H9 (cell line): ENCODE measurements around the gene ZBTB45. TPM values are rescaled to one million over a fixed set of nuclear protein-coding genes. Genes with fewer than 3 reads are reported as not detected.
A peak's percentile ranks its signal among the peaks of the same experiment; 100 is the strongest.
"Not testable (repeated sequence)": the region's sequence is repeated elsewhere in the genome, so short reads cannot be mapped to it uniquely, and the experiment has no call there.

Experiments used
- DNase-seq: peaks from one replicate; pipeline ENCODE4 v3.0.0-alpha.2; 2017
- H2AFZ ChIP-seq: one replicate; pipeline ENCODE4 v1.6.1; 2013; ENCODE audit warnings: mild to moderate bottlenecking, low read length, control low read depth, moderate library complexity
- H2AK5ac ChIP-seq: 2 replicates; pipeline ENCODE4 v1.6.1; 2013; ENCODE audit warnings: low read length, control low read depth, mixed read lengths; ENCODE audit not compliant: insufficient read length
- H2BK120ac ChIP-seq: one replicate; pipeline ENCODE4 v1.6.1; 2013; ENCODE audit warnings: low read depth, mild to moderate bottlenecking, low read length, control low read depth, inconsistent platforms; ENCODE audit not compliant: poor library complexity, severe bottlenecking
- H2BK12ac ChIP-seq: 2 replicates; pipeline ENCODE4 v1.6.1; 2013; ENCODE audit warnings: low read length, control low read depth, mixed read lengths, low read depth; ENCODE audit not compliant: insufficient read length
- H2BK15ac ChIP-seq: 2 replicates; pipeline ENCODE4 v1.6.1; 2013; ENCODE audit warnings: low read depth, low read length, control low read depth
- H2BK20ac ChIP-seq: one replicate; pipeline ENCODE4 v1.6.1; 2013; ENCODE audit warnings: low read depth, mild to moderate bottlenecking, low read length, control low read depth, inconsistent platforms; ENCODE audit not compliant: poor library complexity, severe bottlenecking
- H2BK5ac ChIP-seq: 2 replicates; pipeline ENCODE4 v1.6.1; 2013; ENCODE audit warnings: low read length, control low read depth, mixed read lengths; ENCODE audit not compliant: insufficient read length
- H3K14ac ChIP-seq: 2 replicates; pipeline ENCODE4 v1.6.1; 2013; ENCODE audit warnings: low read length, control low read depth; ENCODE audit not compliant: insufficient read depth
- H3K18ac ChIP-seq: 2 replicates; pipeline ENCODE4 v1.6.1; 2013; ENCODE audit warnings: low read depth, mild to moderate bottlenecking, mixed read lengths, low read length, control low read depth; ENCODE audit not compliant: insufficient read length
- H3K23ac ChIP-seq: 2 replicates; pipeline ENCODE4 v1.6.1; 2013; ENCODE audit warnings: low read length, control low read depth, mixed read lengths, low read depth; ENCODE audit not compliant: insufficient read length
- H3K23me2 ChIP-seq: 2 replicates; pipeline ENCODE4 v1.6.1; 2013; ENCODE audit warnings: low read depth, mild to moderate bottlenecking, mixed read lengths, low read length, control low read depth; ENCODE audit not compliant: insufficient read length, poor library complexity, severe bottlenecking
- H3K27ac ChIP-seq: 2 replicates; pipeline ENCODE4 v1.5.1; 2013; ENCODE audit warnings: low read length, control low read depth, mixed read lengths, low read depth; ENCODE audit not compliant: insufficient read length
- H3K27me3 ChIP-seq: 2 replicates; pipeline ENCODE4 v1.6.1; 2013; ENCODE audit warnings: low read length, control low read depth, inconsistent platforms; ENCODE audit not compliant: insufficient read depth
- H3K4ac ChIP-seq: 2 replicates; pipeline ENCODE4 v1.6.1; 2013; ENCODE audit warnings: low read depth, mild to moderate bottlenecking, control low read depth, inconsistent platforms, low read length, moderate library complexity
- H3K4me1 ChIP-seq: 2 replicates; pipeline ENCODE4 v1.6.1; 2013; ENCODE audit warnings: low read length, control low read depth, inconsistent platforms; ENCODE audit not compliant: insufficient read depth
- H3K4me2 ChIP-seq: 2 replicates; pipeline ENCODE4 v1.6.1; 2013; ENCODE audit warnings: low read length, control low read depth, mixed read lengths; ENCODE audit not compliant: insufficient read length, insufficient read depth
- H3K56ac ChIP-seq: 2 replicates; pipeline ENCODE4 v1.6.1; 2013; ENCODE audit warnings: low read depth, mild to moderate bottlenecking, mixed read lengths, low read length, control low read depth; ENCODE audit not compliant: insufficient read length
- H3K79me1 ChIP-seq: 2 replicates; pipeline ENCODE4 v1.6.1; 2013; ENCODE audit warnings: low read depth, mild to moderate bottlenecking, moderate library complexity, low read length, control low read depth, inconsistent platforms; ENCODE audit not compliant: insufficient read depth, poor library complexity, severe bottlenecking
- H3K79me2 ChIP-seq: 2 replicates; pipeline ENCODE4 v1.6.1; 2013; ENCODE audit warnings: low read length, control low read depth, inconsistent platforms; ENCODE audit not compliant: insufficient read depth
- H3K9ac ChIP-seq: 2 replicates; pipeline ENCODE4 v1.6.1; 2013; ENCODE audit warnings: low read length, control low read depth, mixed read lengths; ENCODE audit not compliant: insufficient read length; ENCODE audit errors: extremely low read depth
- H3K9me3 ChIP-seq: one replicate; pipeline ENCODE4 v1.6.1; 2013; ENCODE audit warnings: low read depth, low read length, inconsistent platforms; ENCODE audit not compliant: control insufficient read depth
- H3T11ph ChIP-seq: one replicate; pipeline ENCODE4 v1.6.1; 2013; ENCODE audit warnings: mild to moderate bottlenecking, low read length, control low read depth, inconsistent platforms
- H4K20me1 ChIP-seq: one replicate; pipeline ENCODE4 v1.6.1; 2013; ENCODE audit not compliant: control insufficient read depth, insufficient read length, insufficient read depth
- H4K5ac ChIP-seq: 2 replicates; pipeline ENCODE4 v1.6.1; 2013; ENCODE audit warnings: low read depth, mild to moderate bottlenecking, mixed read lengths, low read length, control low read depth; ENCODE audit not compliant: insufficient read length
- H4K8ac ChIP-seq: replicated peaks from 2 replicates; pipeline ENCODE4 v1.6.1; 2013; ENCODE audit warnings: low read length, control low read depth, mixed read lengths, low read depth; ENCODE audit not compliant: insufficient read length
- H4K91ac ChIP-seq: 2 replicates; pipeline ENCODE4 v1.6.1; 2013; ENCODE audit warnings: low read depth, mild to moderate bottlenecking, moderate library complexity, mixed read lengths, low read length, control low read depth; ENCODE audit not compliant: insufficient read length
- H3K27ac Mint-ChIP-seq, 3 experiments: 2 replicates in 2 of 3; 3 replicates in 1 of 3; pipeline ENCODE4 v1.8.0; 2020 to 2021; ENCODE audit warnings: mixed read lengths in 3 of 3, mild to moderate bottlenecking in 1 of 3, moderate library complexity in 1 of 3
- H3K27me3 Mint-ChIP-seq: 2 replicates; pipeline ENCODE4 v1.8.0; 2021; ENCODE audit warnings: low read depth, mild to moderate bottlenecking, moderate library complexity, mixed read lengths
- H3K36me3 Mint-ChIP-seq, 3 experiments: 2 replicates in 2 of 3; 3 replicates in 1 of 3; pipeline ENCODE4 v1.8.0; 2020 to 2021; ENCODE audit warnings: low read depth in 3 of 3, mixed read lengths in 3 of 3; ENCODE audit not compliant: insufficient read depth in 1 of 3
- H3K4me1 Mint-ChIP-seq, 2 experiments: 2 replicates each; pipeline ENCODE4 v1.8.0; 2020; ENCODE audit warnings: mixed read lengths in 2 of 2
- H3K4me3 Mint-ChIP-seq, 2 experiments: 2 replicates in 1 of 2; 3 replicates in 1 of 2; pipeline ENCODE4 v1.8.0; 2020 to 2021; ENCODE audit warnings: mild to moderate bottlenecking in 2 of 2, mixed read lengths in 2 of 2, moderate library complexity in 1 of 2
- H3K9me3 Mint-ChIP-seq, 2 experiments: 2 replicates in 1 of 2; 3 replicates in 1 of 2; pipeline ENCODE4 v1.8.0; 2020; ENCODE audit warnings: mild to moderate bottlenecking in 2 of 2, mixed read lengths in 2 of 2, moderate library complexity in 1 of 2
- CTCF ChIP-seq: fragments of 200-600 bp; sonication (generic); conservative IDR thresholded peaks from 3 replicates; pipeline ENCODE4 v1.8.0; 2021; ENCODE audit warnings: antibody characterized with exemption, mild to moderate bottlenecking
- WGBS: extraction: QIAGEN DNeasy Blood & Tissue Kit; methylation state at CpG from one replicate; pipeline ENCODE4 v1.1.7; 2013; ENCODE audit warnings: missing lambda C conversion rate, low lambda C conversion rate, mixed read lengths; ENCODE audit not compliant: insufficient read length; ENCODE audit errors: extremely low coverage; 5-methylcytosine and 5-hydroxymethylcytosine counted together
- total RNA-seq: library from RNA; stranded (reverse); gene quantifications from 2 replicates; pipeline ENCODE4 v1.2.1, GENCODE V29; 2021

ZBTB45 gene
- total RNA-seq, 1 experiment from 2014 or later, result 18.7 TPM

GRCh38 chr19:58484349-58484748 is 35.3 kb downstream of the ZBTB45 start:
- not testable (repeated sequence) for H3K27me3 Mint-ChIP-seq, H3K4ac ChIP-seq, H4K5ac ChIP-seq, H3K23me2 ChIP-seq, H2BK20ac ChIP-seq, H3T11ph ChIP-seq, H3K79me1 ChIP-seq, H3K9me3 ChIP-seq, H3K4me1 Mint-ChIP-seq, H2BK12ac ChIP-seq, H3K79me2 ChIP-seq, H4K91ac ChIP-seq, H2BK120ac ChIP-seq, H4K8ac ChIP-seq, H2AK5ac ChIP-seq, H3K27ac Mint-ChIP-seq, H3K27me3 ChIP-seq, H2AFZ ChIP-seq, H3K4me1 ChIP-seq, H3K4me3 Mint-ChIP-seq, H3K36me3 Mint-ChIP-seq, H3K56ac ChIP-seq, H2BK5ac ChIP-seq, H3K9ac ChIP-seq, H3K18ac ChIP-seq, H3K27ac ChIP-seq, H3K23ac ChIP-seq, H4K20me1 ChIP-seq, H2BK15ac ChIP-seq, H3K4me2 ChIP-seq, DNase-seq, H3K9me3 Mint-ChIP-seq, H3K14ac ChIP-seq
- WGBS, result no CpG with 5 or more reads among the region's 5 CpGs
- TF ChIP-seq CTCF, result peak; percentile 42; the same call in 2 of the 3 replicates
